ENCODE data around the gene KIF26B. TPM values are rescaled to one million over a fixed set of nuclear protein-coding genes. Genes with fewer than 3 reads are reported as not detected.
"Not testable (repeated sequence)": the region's sequence is repeated elsewhere in the genome, so short reads cannot be mapped to it uniquely, and the experiment has no call there.

The KIF26B gene
- total and polyA plus RNA-seq, 7 donors: 0.01 to 0.32 (median 0.06) TPM

DNA sequence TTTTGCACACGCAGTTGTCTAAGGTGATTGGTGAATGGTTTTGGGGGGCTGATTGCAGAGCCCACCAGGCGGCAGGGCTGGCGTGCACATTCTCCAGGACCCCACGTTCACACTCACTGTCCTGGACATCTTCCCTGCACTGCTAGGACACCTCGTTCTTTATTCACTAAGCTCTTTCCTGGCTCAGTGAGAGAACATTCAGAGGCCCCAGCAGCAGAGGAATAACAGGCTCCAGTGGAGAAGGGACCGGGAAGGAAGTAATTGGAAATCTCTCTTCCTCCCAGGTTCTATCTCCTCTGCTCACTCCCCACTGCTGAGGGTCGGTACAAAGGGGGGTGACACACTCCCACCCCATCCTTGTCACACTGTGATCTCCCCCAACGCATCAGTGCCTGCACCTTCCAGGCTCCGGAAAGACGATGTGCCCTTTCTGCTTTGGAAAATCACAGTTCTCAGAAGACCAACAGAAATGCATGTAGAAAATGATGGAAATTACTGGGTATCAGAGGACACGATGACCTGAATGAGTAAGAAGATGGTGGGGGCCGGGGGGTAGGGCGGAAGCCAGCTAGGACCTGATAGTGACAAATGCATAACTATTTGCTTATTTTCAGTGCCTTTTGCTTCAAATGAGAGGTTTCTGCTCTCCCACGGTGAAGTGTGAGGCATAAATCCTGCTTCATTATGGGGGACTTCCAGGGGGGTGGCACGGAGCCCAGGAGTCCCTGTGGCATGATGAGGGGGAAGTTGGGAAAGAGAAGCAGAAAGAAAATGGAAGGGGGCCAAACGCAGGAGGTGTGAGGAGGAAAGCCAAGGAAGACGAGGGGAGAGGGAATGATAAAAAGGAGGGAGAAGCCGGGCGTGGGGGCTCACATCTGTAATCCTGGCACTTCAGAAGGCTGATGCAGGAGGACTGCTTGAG lies 25.2 kb upstream of the KIF26B start:
- intact Hi-C loops (cut with DNase I): no loop called here
- Histone ChIP-seq H3K4me1 (no peaks in the 10 kb centered on the region), H3K27me3 (ENCODE audit: insufficient read depth in 3 of 3, low read length in 2 of 3) (peaks cover 0 to 17% (median 0%) of the 10 kb centered on the region in 3 donors), H3K27ac (no peak overlapping the region), H3K9me3 (no peaks in the 10 kb centered on the region), H3K4me3 (no peak overlapping the region), H3K36me3 (ENCODE audit: insufficient read depth in 1 of 2, low read depth in 1 of 2) (no peaks in the 10 kb centered on the region)
- WGBS, 3 donors: 41 to 50% (median 42%) methylated on average over 19 of the region's 19 CpGs
- DNase-seq: no peak
- ATAC-seq: no peak
- TF ChIP-seq, protein P1, sequence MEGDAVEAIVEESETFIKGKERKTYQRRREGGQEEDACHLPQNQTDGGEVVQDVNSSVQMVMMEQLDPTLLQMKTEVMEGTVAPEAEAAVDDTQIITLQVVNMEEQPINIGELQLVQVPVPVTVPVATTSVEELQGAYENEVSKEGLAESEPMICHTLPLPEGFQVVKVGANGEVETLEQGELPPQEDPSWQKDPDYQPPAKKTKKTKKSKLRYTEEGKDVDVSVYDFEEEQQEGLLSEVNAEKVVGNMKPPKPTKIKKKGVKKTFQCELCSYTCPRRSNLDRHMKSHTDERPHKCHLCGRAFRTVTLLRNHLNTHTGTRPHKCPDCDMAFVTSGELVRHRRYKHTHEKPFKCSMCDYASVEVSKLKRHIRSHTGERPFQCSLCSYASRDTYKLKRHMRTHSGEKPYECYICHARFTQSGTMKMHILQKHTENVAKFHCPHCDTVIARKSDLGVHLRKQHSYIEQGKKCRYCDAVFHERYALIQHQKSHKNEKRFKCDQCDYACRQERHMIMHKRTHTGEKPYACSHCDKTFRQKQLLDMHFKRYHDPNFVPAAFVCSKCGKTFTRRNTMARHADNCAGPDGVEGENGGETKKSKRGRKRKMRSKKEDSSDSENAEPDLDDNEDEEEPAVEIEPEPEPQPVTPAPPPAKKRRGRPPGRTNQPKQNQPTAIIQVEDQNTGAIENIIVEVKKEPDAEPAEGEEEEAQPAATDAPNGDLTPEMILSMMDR (IDR thresholded peaks at IDR 0.05): no peak

DNA sequence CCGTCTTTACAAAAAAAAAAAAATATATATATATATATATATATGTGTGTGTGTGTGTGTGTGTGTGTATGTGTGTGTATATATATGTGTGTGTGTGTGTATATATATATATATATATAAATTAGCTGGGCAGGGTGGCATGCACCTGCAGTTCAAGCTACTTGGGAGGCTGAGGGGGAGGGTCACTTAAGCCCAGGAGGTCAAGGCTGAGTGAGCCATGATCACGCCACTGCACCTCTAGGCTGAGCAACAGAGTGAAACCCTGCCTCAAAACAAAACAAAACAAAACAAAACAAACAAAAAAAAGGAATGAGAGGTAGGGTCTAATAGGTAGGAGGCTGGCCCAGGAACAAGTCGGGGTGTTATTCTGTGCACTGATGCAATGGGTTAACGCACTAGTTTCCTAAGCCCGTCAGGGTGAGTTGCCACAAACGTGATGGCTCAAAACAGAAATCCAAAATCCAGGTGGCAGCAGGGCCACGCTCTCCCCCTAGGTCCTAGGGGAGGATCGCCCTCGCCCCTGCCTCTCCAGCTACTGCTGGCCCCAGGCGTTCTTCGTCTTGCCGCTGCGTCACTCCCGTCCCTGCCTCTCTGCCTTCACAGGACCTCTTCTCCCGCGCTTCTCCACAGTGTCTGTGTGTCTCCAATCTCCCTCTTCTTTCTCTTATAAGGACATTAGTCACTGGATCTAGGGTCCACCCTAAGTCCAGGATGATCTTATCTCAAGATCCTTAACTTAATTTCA lies 24.3 kb upstream of the KIF26B start:
- peaks cover 0 to 17% (median 0%) of the 10 kb centered on the region in 3 donors for H3K27me3 ChIP-seq (ENCODE audit: insufficient read depth in 3 of 3, low read length in 2 of 3)

DNA sequence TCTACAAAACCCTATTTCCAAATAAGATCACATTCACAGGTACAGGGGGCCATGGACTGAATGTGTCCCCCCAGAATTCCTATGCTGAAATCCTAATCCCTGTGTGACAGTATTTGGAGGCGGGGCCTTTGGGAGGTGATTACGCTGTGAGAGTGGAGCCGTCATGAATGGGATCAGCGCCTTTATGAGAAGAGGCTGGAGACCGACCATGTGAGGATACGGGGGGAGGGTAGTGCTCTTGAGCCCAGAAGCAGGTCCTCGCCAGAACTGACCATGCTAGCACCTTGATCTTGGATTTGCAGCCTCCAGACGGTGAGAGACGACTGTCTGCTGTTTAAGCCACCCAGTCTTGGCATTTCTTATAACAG lies 23.8 kb upstream of the KIF26B start:
- DNase-seq: no peak
- no peak for ATAC-seq
- Histone ChIP-seq H3K36me3 (ENCODE audit: insufficient read depth in 1 of 2, low read depth in 1 of 2) (no peaks in the 10 kb centered on the region), H3K27me3 (ENCODE audit: insufficient read depth in 3 of 3, low read length in 2 of 3) (peaks cover 0 to 17% (median 0%) of the 10 kb centered on the region in 3 donors), H3K9me3 (no peaks in the 10 kb centered on the region), H3K27ac (no peak overlapping the region), H3K4me3 (no peak overlapping the region), H3K4me1 (no peaks in the 10 kb centered on the region)
- 33 to 36% (median 35%) methylated on average over 9 of the region's 9 CpGs for WGBS, 3 donors
- intact Hi-C loops (cut with DNase I): no loop called here
- TF ChIP-seq, protein P1 (IDR thresholded peaks at IDR 0.05): no peak

More for the DNA sequence above, 24.3 kb upstream of the KIF26B start:
- DNase-seq; ATAC-seq; H3K36me3 ChIP-seq (ENCODE audit: insufficient read depth in 1 of 2, low read depth in 1 of 2); H3K4me3 ChIP-seq; H3K4me1 ChIP-seq; intact Hi-C loops (cut with DNase I); H3K27ac ChIP-seq; H3K9me3 ChIP-seq: not testable (repeated sequence)
- WGBS, 3 donors: 29 to 65% (median 53%) methylated on average over 16 of the region's 16 CpGs

DNA sequence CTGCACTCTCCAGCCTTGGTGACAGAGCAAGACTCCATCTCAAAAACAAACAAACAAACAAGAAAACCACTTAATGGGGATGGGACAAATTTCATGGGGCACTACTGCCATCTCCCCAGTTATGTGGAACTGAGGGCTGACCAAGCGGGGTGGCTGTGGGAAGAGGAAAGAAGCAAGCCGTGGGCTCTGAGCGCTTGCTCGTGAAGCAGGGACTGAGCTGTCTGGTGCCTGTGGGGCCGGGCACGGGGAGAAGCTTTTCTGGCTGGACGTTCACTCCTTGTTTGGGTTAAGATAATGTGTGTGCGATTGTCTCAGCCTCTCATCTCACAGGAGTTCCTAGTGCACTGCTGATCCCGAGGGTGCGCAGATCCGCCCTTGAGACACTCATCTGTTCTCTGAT lies 22.0 kb upstream of the KIF26B start:
- H3K36me3 ChIP-seq (ENCODE audit: insufficient read depth in 1 of 2, low read depth in 1 of 2): no peaks in the 10 kb centered on the region
- TF ChIP-seq, protein P1 (IDR thresholded peaks at IDR 0.05): no peak
- H3K4me1 ChIP-seq: no peaks in the 10 kb centered on the region
- peaks cover 0 to 19% (median 0%) of the 10 kb centered on the region in 3 donors for H3K27me3 ChIP-seq (ENCODE audit: insufficient read depth in 3 of 3, low read length in 2 of 3)
- no peak overlapping the region for H3K4me3 ChIP-seq
- no peak for DNase-seq
- H3K27ac ChIP-seq: no peak overlapping the region
- no peak for ATAC-seq
- WGBS, 3 donors: 76 to 86% (median 79%) methylated on average over 11 of the region's 11 CpGs
- no peaks in the 10 kb centered on the region for H3K9me3 ChIP-seq
- intact Hi-C loops (cut with DNase I): no loop called here
